ENCODE measurements around the gene KRTAP10-11.
A peak's percentile ranks its signal among the peaks of the same experiment; 100 is the strongest.
"Not testable (repeated sequence)": the region's sequence is repeated elsewhere in the genome, so short reads cannot be mapped to it uniquely, and the experiment has no call there.

The KRTAP10-11 gene

GRCh38 chr21:44626673-44627143, 19.5 kb upstream of the KRTAP10-11 start, which contains the start of gene KRTAP10-9:
KRTAP10-9 (plus strand) TSS chr21:44627093; CDS start chr21:44627172, 79 bp downstream.
- DNase-seq, result no peak
- Histone ChIP-seq H3K4me2 (ENCODE audit: low read length) (no peak within 1 kb of the TSS), H3K79me1 (ENCODE audit: low read length) (no peaks in the 10 kb centered on the region), H3K4ac (ENCODE audit: low read depth, low read length) (no peak within 1 kb of the TSS), H2BK5ac (ENCODE audit: low read depth, low read length, poor library complexity) (no peak within 1 kb of the TSS), H3K9me3 (ENCODE audit: insufficient read depth, low read depth, low read length) (peaks cover 12% of the 10 kb centered on the region), H2AK5ac (ENCODE audit: low read length) (no peak within 1 kb of the TSS), H3K18ac (ENCODE audit: low read length) (no peak within 1 kb of the TSS), H4K8ac (ENCODE audit: low read depth, low read length) (no peak within 1 kb of the TSS), H3K23ac (ENCODE audit: low read length) (no peak within 1 kb of the TSS), H3K9ac (ENCODE audit: low read length) (peak within 1 kb of the TSS; percentile 34), H3K79me2 (ENCODE audit: control insufficient read depth, insufficient read depth, low read length, poor library complexity) (no peaks in the 10 kb centered on the region), H3K27me3 (ENCODE audit: insufficient read depth, low read length) (no peaks in the 10 kb centered on the region), H4K91ac (ENCODE audit: low read depth, low read length) (no peak within 1 kb of the TSS), H3K36me3 (ENCODE audit: control insufficient read depth in 1 of 2, insufficient read depth in 2 of 2, low read length in 2 of 2) (no peaks in the 10 kb centered on the region), H3K14ac (ENCODE audit: low read length) (no peak within 1 kb of the TSS), H2BK120ac (ENCODE audit: insufficient read depth, low read length, poor library complexity) (no peak within 1 kb of the TSS), H2AFZ (ENCODE audit: insufficient read depth, low read length, poor library complexity) (no peak within 1 kb of the TSS), H2BK12ac (ENCODE audit: low read length) (no peak within 1 kb of the TSS), H3K4me1 (ENCODE audit: control insufficient read depth in 1 of 2, insufficient read depth in 2 of 2, low read length in 2 of 2) (no peaks in the 10 kb centered on the region), H3K27ac (ENCODE audit: low read depth, low read length) (no peak within 1 kb of the TSS), H3K4me3 (ENCODE audit: low read depth, low read length) (no peak within 1 kb of the TSS), H4K12ac (ENCODE audit: low read depth, low read length) (no peak within 1 kb of the TSS)
- WGBS (ENCODE audit: extremely low coverage, insufficient coverage, insufficient read length), result no CpG with 5 or more reads among the region's 7 CpGs

- not testable (repeated sequence) for H3K27me3 ChIP-seq (ENCODE audit: insufficient read depth, low read length)
Measured at GRCh38 chr21:44627181-44627822, 18.9 kb upstream of the KRTAP10-11 start.

GRCh38 chr21:44627831-44628233, 18.4 kb upstream of the KRTAP10-11 start:
- not testable (repeated sequence) for H2AK5ac ChIP-seq (ENCODE audit: low read length); H3K14ac ChIP-seq (ENCODE audit: low read length); H3K9me3 ChIP-seq (ENCODE audit: insufficient read depth, low read depth, low read length); H4K8ac ChIP-seq (ENCODE audit: low read depth, low read length); H4K12ac ChIP-seq (ENCODE audit: low read depth, low read length); H2BK12ac ChIP-seq (ENCODE audit: low read length); H3K79me1 ChIP-seq (ENCODE audit: low read length); DNase-seq; H3K36me3 ChIP-seq (ENCODE audit: control insufficient read depth in 1 of 2, insufficient read depth in 2 of 2, low read length in 2 of 2); H3K9ac ChIP-seq (ENCODE audit: low read length); H3K23ac ChIP-seq (ENCODE audit: low read length); H3K79me2 ChIP-seq (ENCODE audit: control insufficient read depth, insufficient read depth, low read length, poor library complexity); H4K91ac ChIP-seq (ENCODE audit: low read depth, low read length); H3K4me1 ChIP-seq (ENCODE audit: control insufficient read depth in 1 of 2, insufficient read depth in 2 of 2, low read length in 2 of 2); H2AFZ ChIP-seq (ENCODE audit: insufficient read depth, low read length, poor library complexity); H3K4me3 ChIP-seq (ENCODE audit: low read depth, low read length); H2BK5ac ChIP-seq (ENCODE audit: low read depth, low read length, poor library complexity); H2BK120ac ChIP-seq (ENCODE audit: insufficient read depth, low read length, poor library complexity); H3K27ac ChIP-seq (ENCODE audit: low read depth, low read length); H3K18ac ChIP-seq (ENCODE audit: low read length); H3K27me3 ChIP-seq (ENCODE audit: insufficient read depth, low read length); H3K4me2 ChIP-seq (ENCODE audit: low read length); H3K4ac ChIP-seq (ENCODE audit: low read depth, low read length)
- no CpG with 5 or more reads among the region's 15 CpGs for WGBS (ENCODE audit: extremely low coverage, insufficient coverage, insufficient read length)

More at GRCh38 chr21:44627181-44627822, 18.9 kb upstream of the KRTAP10-11 start:
- not testable (repeated sequence) for H3K14ac ChIP-seq (ENCODE audit: low read length); H3K4ac ChIP-seq (ENCODE audit: low read depth, low read length); H2BK5ac ChIP-seq (ENCODE audit: low read depth, low read length, poor library complexity); H4K8ac ChIP-seq (ENCODE audit: low read depth, low read length); H2AFZ ChIP-seq (ENCODE audit: insufficient read depth, low read length, poor library complexity); H4K12ac ChIP-seq (ENCODE audit: low read depth, low read length); H2AK5ac ChIP-seq (ENCODE audit: low read length); DNase-seq; H2BK12ac ChIP-seq (ENCODE audit: low read length); H3K4me2 ChIP-seq (ENCODE audit: low read length); H3K4me3 ChIP-seq (ENCODE audit: low read depth, low read length); H3K18ac ChIP-seq (ENCODE audit: low read length); H3K79me2 ChIP-seq (ENCODE audit: control insufficient read depth, insufficient read depth, low read length, poor library complexity); H3K27ac ChIP-seq (ENCODE audit: low read depth, low read length); H2BK120ac ChIP-seq (ENCODE audit: insufficient read depth, low read length, poor library complexity); H3K4me1 ChIP-seq (ENCODE audit: control insufficient read depth in 1 of 2, insufficient read depth in 2 of 2, low read length in 2 of 2); H3K79me1 ChIP-seq (ENCODE audit: low read length); H3K9ac ChIP-seq (ENCODE audit: low read length); H3K36me3 ChIP-seq (ENCODE audit: control insufficient read depth in 1 of 2, insufficient read depth in 2 of 2, low read length in 2 of 2); H4K91ac ChIP-seq (ENCODE audit: low read depth, low read length); H3K23ac ChIP-seq (ENCODE audit: low read length)
- H3K9me3 ChIP-seq (ENCODE audit: insufficient read depth, low read depth, low read length), result peaks cover 12% of the 10 kb centered on the region
- WGBS (ENCODE audit: extremely low coverage, insufficient coverage, insufficient read length), result no CpG with 5 or more reads among the region's 20 CpGs

GRCh38 chr21:44628707-44629391, 17.4 kb upstream of the KRTAP10-11 start:
- H2BK120ac ChIP-seq (ENCODE audit: insufficient read depth, low read length, poor library complexity), result no peak overlapping the region
- no peaks in the 10 kb centered on the region for H3K36me3 ChIP-seq (ENCODE audit: control insufficient read depth in 1 of 2, insufficient read depth in 2 of 2, low read length in 2 of 2)
- H3K79me2 ChIP-seq (ENCODE audit: control insufficient read depth, insufficient read depth, low read length, poor library complexity), result no peaks in the 10 kb centered on the region
- no CpG with 5 or more reads among the region's 18 CpGs for WGBS (ENCODE audit: extremely low coverage, insufficient coverage, insufficient read length)
- H3K4me2 ChIP-seq (ENCODE audit: low read length), result no peak overlapping the region
- H2BK5ac ChIP-seq (ENCODE audit: low read depth, low read length, poor library complexity), result no peak overlapping the region
- no peak overlapping the region for H3K9ac ChIP-seq (ENCODE audit: low read length)
- H2AFZ ChIP-seq (ENCODE audit: insufficient read depth, low read length, poor library complexity), result no peak overlapping the region
- H3K4ac ChIP-seq (ENCODE audit: low read depth, low read length), result no peak overlapping the region
- DNase-seq, result no peak
- H2BK12ac ChIP-seq (ENCODE audit: low read length), result no peak overlapping the region
- no peaks in the 10 kb centered on the region for H3K27me3 ChIP-seq (ENCODE audit: insufficient read depth, low read length)
- no peak overlapping the region for H3K4me3 ChIP-seq (ENCODE audit: low read depth, low read length)
- H3K27ac ChIP-seq (ENCODE audit: low read depth, low read length), result no peak overlapping the region
- H4K91ac ChIP-seq (ENCODE audit: low read depth, low read length), result no peak overlapping the region
- H3K4me1 ChIP-seq (ENCODE audit: control insufficient read depth in 1 of 2, insufficient read depth in 2 of 2, low read length in 2 of 2), result no peaks in the 10 kb centered on the region
- no peak overlapping the region for H4K8ac ChIP-seq (ENCODE audit: low read depth, low read length)
- no peak overlapping the region for H4K12ac ChIP-seq (ENCODE audit: low read depth, low read length)
- no peaks in the 10 kb centered on the region for H3K79me1 ChIP-seq (ENCODE audit: low read length)
- H2AK5ac ChIP-seq (ENCODE audit: low read length), result no peak overlapping the region
- H3K9me3 ChIP-seq (ENCODE audit: insufficient read depth, low read depth, low read length), result peaks cover 7% of the 10 kb centered on the region
- H3K23ac ChIP-seq (ENCODE audit: low read length), result no peak overlapping the region
- no peak overlapping the region for H3K14ac ChIP-seq (ENCODE audit: low read length)
- no peak overlapping the region for H3K18ac ChIP-seq (ENCODE audit: low read length)

Measured in trophoblast cell (in vitro differentiated cells and primary cell).